ENCODE data around the gene ATG7. TPM values are rescaled to one million over a fixed set of nuclear protein-coding genes. Genes with fewer than 3 reads are reported as not detected.
A peak's percentile ranks its signal among the peaks of the same experiment; 100 is the strongest.
"Not testable (repeated sequence)": the region's sequence is repeated elsewhere in the genome, so short reads cannot be mapped to it uniquely, and the experiment has no call there.

The ATG7 gene
- total RNA-seq, 1 donor from 2014 or later: 68.9 TPM

DNA sequence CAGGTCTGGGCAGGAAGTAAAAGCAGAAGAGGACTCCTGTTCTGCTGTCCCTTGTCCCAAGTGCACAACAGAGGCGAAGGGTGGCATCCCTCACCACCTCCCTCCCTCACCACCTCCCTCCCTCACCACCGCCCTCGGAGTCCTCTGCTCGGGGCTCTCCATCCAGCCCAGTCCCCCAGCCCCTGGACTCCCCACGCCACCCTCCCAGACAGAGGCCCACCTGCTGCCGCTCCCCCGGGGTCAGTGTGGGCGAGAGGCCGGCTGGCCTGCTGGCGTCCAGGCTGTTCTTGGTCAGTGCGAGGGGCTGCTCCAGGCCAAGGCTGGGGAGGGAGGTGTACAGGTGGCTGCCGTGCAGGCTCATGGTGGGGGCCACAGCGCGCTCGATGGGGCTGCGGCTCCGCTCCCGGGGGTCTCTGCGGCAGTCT lies 292.4 kb downstream of the ATG7 start:
- ATAC-seq (no peak), DNase-seq (ENCODE audit: low spot score) (no peak)
- intact Hi-C loops (cut with DNase I): no loop called here

DNA sequence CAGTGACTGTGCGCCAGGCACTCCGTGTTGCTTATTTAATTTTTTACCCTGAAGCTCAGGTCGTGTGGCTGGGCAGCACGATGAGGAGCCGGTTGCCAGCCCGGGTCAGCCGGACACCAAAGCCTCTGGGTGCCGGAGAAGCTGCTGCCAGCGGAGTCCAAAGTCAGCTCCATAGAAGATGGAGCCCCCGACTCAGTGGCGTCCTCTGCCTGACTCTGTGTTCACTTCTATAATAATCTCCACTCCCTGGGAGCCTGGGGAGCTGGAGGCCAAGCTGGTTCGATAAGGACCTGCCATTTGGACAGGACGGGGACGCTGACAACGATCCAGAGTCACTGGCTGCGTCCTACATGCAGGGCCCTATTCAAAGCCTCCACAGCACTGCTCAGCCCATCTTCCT lies 292.9 kb downstream of the ATG7 start:
- intact Hi-C loops (cut with DNase I): no loop called here
- DNase-seq (ENCODE audit: low spot score): peak; percentile 55

DNA sequence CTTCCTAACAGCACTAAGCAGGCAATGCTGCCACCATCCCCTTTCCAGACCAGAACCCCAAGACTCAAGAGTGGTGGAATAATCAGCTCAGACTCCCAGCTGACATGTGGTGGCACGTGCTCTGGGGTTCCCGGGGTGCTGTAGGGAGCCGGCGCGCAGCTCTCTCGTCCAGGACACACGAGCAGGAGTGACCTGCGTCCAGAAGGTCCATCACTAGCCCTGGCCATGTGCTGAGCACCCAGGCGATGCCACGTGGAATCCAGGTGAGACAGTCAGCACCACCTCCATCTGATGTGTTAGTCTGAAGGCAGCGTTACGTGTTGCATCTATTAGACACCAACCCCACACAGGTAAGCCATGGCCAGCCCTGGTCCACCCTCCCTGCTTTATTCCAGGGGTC lies 293.3 kb downstream of the ATG7 start:
- intact Hi-C loops (cut with DNase I): no loop called here
- no peak for ATAC-seq
- DNase-seq (ENCODE audit: low spot score): peak; percentile 42

More for the DNA sequence above, 292.9 kb downstream of the ATG7 start:
- ATAC-seq: no peak

DNA sequence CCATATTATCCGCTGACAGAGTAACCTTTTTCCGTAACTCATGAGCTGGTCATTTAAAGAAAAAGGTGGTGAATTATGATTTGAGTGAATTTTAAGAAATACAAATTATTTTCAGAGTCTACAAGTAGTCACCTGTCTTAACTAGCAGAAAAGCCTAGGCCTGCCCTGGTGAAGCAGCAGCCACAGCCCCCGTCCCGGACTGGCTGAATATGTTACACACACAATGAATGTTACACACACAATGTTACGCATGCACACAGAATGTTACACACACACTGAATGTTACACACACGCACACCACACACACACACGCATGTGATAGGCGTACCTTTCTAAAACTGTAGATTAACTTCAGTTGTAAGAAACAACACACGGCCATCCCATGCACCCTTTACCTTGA lies 293.7 kb downstream of the ATG7 start:
- DNase-seq (ENCODE audit: low spot score) (peak; percentile 53), ATAC-seq (no peak)
- intact Hi-C loops (cut with DNase I): no loop called here

DNA sequence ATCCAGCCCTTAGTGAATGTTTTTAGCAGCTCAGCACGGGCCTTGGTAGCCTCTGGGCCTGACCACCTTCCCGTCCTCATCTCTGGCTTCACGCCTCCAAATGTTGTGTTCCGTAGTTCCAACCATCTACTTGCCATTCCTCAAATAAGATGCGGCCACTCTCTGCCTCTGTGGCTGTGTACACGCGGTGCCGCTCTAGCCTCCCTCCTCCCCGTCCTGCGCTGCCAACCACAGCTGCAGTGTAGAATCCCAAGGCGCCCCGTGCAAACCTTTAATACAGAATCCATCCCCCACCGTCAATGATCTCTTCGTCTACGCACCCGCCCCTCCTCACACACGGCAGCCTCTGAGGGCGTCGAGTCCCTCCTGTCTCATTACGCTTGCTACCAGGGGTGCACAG lies 294.3 kb downstream of the ATG7 start:
- ATAC-seq (no peak), DNase-seq (ENCODE audit: low spot score) (no peak)
- intact Hi-C loops (cut with DNase I): no loop called here

DNA sequence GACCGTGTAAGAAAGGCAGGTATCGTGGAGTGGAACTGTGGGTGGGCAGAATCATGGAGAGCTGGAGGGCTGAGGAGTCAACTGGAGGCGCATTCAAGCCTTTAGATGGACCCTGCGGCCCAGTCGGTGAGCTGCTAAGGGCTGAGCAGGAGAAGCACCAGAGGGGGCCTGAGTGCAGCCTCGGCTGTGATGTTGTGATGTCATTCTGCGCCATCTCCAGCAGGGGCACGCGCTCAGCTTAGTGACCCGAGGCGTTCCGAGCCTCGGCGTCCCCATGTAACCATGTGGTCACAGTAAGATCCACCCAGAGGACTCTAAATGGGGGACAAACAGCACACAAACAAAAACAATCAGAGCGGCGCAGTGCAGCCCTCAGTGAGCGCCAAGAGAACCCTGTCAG lies 294.7 kb downstream of the ATG7 start:
- intact Hi-C loops (cut with DNase I): no loop called here
- DNase-seq (ENCODE audit: low spot score): no peak

DNA sequence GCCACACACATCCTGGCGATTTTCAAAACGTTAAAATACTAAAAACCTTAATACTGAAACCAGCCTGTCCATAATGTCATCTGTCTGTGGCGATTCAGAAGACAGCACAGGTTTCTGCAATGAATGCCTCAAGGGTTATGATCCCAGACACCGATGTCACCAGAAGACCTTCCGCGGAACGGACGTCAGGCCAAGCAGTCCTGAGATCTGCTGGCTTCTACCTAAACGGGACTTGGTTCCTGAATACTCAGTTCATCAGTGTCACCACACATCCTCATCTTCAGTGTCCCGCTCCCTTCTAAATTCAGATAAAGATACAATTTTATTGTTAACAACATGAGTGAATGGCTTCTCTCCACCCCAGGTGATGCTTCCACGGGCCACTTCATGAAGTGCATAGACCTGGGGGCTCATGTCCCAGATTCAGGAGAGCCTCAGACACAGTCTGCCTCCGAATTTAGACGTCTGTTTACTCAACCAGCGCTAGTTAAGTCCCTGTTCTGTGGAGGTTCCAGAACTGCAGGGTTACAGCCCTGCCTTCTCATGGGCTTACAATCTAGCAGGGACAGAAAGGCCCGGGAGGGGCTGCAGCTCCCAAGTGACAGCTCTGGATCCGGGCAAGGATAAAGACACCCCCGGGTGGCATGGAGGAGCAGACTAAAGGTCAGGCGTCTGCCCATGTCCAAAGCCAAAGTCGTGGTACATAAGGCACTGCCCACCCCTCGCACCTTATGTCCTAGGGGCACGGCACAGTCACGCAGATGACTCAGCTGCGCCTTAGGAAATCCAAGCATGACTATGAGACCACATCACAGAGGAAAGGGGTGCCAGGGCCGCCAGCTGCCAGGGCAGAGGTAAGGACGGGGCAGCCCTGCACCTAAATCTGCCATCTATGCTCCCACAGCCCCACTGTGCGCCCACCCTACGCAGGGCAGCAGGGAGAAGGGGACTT lies 295.6 kb downstream of the ATG7 start:
- ATAC-seq: peak; percentile 27
- no peak for DNase-seq (ENCODE audit: low spot score)
- intact Hi-C loops (cut with DNase I): no loop called here

More for the DNA sequence above, 294.7 kb downstream of the ATG7 start:
- ATAC-seq: no peak

DNA sequence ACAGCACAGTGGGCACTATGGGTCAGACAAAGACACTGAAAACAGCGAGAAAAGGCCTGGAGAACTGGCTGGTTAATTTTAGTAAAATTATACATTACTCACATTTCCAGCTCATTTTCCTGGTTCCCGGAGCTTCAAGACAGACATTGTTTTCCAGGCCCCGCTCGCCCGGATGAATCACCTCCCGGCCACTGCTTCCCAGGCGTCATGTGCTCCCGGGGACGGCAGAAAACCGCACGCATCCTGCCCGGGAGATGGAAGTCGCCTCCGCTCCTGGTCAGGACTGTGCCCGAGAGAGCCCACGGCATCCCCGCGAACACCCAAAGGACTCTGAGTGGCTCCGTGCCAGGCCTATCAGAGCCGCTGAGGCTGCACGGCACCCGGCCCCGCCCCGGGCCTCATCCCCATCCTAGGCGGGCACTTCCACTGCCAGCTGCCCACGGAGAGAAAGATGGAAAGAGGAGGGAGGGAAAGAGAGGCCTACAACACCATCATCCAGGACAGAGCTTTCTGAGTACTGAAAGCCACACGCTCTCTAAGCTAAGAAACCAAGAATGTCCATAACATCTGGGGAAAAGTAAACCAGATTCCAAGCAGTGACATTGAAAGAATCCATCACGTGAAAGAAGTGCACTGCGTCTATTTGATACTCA lies 296.4 kb downstream of the ATG7 start:
- ATAC-seq: peak; percentile 88
- DNase-seq (ENCODE audit: low spot score): peak; percentile 89

DNA sequence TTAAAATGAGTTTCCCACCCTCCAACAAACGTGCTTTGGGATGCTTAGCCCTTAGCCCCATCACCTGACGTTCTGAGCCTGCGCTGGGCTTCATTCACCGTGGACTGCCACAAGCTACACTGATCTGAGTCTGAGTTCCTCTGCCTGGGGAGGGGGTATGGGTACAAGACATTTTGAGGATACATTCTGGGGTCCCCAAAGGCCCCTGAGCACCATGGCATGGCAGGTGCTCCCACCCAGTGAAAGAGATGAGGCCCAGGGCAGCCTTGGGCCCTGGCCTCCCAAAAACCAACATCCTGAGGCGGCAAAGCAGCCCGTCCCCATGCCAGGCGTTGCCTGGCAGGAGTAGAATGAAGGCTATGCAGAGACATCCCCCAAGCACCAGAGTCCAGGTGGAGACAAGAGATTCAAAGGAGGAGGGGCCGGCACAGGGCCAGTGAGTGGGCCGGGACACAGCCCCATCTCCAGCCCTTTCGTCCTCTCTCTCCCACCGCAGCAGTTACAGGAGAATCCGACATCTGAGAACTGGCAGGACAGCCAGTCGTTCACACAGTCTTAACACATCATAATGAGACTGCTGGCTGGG lies 297.1 kb downstream of the ATG7 start:
- intact Hi-C loops (cut with DNase I): no loop called here
- peak; percentile 7 for ATAC-seq
- DNase-seq (ENCODE audit: low spot score): no peak

More for the DNA sequence above, 296.4 kb downstream of the ATG7 start:
- intact Hi-C loops (cut with DNase I): no loop called here

DNA sequence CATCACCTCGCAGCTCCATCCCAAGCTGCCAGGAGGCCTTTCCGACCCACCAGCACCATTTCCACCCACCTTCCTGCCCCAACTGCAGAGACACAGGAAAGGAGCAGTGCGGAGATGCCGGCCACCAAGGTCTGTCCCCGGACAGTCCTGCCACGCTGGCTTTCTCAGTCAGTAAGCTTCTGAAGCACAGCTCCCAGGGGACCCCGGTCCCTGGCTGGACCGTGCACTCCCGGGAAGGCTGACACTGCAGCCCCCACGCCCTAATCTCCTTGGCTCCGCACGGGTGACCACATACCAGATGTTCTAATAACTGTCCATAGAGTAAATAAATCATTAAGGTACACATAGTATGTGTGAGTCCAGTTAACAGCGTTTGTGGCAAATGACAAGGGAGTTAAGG lies 298.1 kb downstream of the ATG7 start:
- intact Hi-C loops (cut with DNase I): no loop called here
- no peak for ATAC-seq

DNA sequence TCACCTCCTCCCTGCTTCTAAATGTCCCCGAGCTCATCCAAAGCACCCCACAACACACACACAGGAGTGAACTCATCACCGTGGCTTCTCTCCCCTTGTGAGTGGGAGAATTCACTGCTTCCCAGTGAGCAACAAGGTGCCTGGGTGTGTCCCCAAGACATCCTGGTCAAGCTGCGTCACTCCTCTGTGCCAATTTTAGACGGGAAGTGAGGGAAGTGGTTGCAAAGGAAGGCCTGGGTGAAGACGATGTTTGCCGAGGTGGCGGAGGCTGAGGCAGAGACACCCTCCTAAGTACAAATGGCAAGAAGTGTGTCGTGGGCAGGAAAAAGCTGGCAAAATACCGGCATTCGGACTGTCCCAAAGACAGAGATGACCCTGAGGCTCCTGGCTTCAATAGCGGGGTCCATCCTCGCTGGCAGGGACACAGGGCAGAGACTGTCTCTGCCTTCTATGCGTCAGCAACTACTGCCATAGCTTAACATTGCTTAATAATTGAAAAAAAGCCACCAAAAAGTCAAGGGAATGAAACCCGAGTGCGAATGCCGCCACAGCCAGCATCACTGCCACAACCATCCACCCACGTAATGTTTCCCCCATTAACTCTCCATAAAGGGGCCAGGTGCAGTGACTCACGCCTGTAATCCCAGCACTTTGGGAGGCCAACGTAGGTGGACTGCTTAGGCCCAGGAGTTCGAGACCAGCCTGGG lies 298.7 kb downstream of the ATG7 start:
- intact Hi-C loops (cut with DNase I): no loop called here
- DNase-seq (ENCODE audit: low spot score) (no peak), ATAC-seq (no peak)

More for the DNA sequence above, 298.1 kb downstream of the ATG7 start:
- DNase-seq (ENCODE audit: low spot score): no peak

DNA sequence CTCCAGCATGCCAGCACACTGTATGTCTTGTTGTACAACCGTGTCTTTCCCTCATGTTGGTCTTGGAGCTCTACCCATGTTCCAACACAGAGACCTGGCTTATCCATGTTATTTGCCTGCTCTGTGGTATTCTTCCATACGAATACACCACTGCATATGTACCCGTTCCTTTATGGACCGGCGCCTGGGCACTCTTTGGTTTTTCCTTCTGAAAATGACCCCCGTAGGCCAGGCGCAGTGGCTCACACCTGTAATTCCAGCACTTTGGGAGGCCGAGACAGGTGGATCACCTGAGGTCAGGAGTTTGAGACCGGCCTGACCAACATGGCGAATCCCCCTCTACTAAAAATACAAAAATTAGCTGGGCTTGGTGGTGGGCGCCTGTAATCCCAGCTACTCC lies 300.5 kb downstream of the ATG7 start:
- ATAC-seq; DNase-seq (ENCODE audit: low spot score); intact Hi-C loops (cut with DNase I): not testable (repeated sequence)

DNA sequence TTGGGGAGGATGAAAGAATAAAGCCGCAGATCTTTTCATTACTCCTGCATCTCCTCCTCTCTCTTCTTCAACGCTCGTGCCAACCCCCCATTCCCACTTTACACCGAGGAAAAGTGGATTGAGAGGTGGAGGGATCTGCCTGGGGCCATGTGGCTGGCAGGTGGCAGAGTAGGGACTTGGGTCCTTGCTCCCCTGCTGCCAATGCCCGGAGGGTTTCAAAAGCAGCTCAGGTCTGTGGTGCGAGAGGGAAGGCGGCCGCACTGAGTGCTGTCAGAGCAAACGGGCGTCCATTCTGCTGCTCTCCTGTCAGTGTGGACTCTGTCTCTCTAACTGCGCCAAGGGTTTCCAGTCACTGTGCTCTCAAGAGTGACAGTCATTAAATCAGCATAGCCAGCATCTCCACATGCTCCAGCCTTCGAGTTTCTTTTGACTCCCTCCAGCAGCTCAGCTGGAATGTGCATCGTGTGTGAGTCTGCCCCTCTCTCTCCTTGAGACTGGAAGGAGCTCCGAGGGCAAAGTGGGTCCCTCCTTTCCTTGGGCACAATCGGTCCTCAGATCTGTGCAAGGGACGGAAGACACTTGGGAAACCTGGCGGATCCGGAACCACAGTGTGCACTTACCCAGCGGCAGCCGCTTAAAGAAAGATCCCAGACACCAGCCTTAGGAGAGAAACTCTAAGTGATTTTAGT lies 302.9 kb downstream of the ATG7 start:
- intact Hi-C loops (cut with DNase I): no loop called here
- DNase-seq (ENCODE audit: low spot score): no peak

DNA sequence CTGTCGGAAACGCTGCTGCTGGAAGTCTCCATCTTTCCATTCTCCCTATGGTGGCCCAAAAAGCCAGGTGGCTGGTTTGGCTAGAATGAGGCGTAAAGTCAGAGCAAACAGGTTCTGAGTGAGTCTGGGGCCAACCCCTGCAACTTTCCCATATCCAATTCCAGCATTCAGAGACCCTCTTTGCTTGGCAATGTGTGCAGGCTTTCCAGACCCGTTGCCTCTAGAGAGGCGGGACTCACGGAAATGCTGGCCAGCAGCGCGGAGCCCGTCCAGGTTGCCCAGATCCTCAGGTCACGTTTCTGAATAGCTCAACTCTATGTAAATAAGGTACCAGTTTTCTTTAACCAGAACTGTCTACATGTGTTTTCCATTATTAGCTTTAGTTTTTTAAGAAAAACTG lies 303.5 kb downstream of the ATG7 start:
- intact Hi-C loops (cut with DNase I): no loop called here
- DNase-seq (ENCODE audit: low spot score) (no peak), ATAC-seq (no peak)

More for the DNA sequence above, 302.9 kb downstream of the ATG7 start:
- no peak for ATAC-seq

DNA sequence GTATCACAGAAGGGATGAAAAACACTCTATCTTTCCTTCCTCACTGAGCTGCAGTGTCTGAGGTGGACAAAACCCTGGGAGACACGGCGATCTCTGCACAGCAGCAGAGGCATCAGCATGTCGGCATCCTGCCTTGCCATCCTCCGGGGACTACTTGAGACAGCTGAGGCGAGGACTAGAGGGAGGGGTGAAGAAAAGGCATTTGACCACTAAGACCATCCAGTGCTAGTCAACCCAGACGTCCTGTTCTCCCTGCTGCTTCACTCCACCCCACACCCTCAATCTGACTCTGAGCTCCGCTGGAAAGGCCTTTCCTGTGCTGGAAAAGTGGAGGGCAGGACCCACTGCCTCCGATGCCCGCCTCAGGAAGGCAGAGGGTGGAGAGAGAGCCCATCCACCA lies 304.3 kb downstream of the ATG7 start:
- intact Hi-C loops (cut with DNase I): no loop called here
- DNase-seq (ENCODE audit: low spot score) (no peak), ATAC-seq (peak; percentile 60)

DNA sequence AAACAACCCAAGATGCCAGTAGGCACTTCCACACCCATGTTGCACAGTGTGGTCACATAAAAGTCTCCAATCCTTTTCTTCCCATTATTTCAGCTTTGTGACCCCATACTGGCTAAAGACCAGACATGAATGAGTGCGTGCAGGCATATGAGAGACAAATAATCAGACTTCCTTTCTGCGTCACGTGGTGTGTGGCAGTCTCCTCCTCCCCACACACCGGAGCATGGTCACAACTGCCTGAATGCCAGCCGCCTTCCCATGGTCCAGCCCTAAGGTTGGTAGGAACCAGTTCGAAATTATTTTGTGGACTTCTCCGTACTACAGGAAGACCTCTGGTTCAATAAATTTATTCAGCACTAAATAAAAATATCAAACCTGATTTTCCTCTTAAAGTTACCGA lies 306.0 kb downstream of the ATG7 start:
- no peak for DNase-seq (ENCODE audit: low spot score)
- intact Hi-C loops (cut with DNase I): no loop called here
- ATAC-seq: no peak

DNA sequence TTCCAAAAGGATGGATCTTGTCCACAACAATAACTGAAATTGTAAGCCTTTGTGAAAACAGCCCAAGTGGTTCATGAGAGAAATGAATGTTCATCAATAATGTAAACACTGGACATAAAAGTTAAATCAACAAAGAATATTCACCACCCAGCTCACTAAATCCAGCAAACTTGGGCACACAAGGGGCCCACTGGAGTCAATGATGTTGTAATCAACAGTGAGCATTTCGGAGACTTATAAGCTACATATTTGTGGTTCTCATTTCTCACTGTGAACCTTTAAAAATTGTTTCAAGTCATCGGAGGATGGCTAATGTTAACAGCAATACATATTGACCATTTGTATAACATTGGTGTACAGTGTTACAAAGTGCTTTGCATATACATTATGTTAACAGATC lies 308.4 kb downstream of the ATG7 start:
- intact Hi-C loops (cut with DNase I): no loop called here
- ATAC-seq (no peak), DNase-seq (ENCODE audit: low spot score) (no peak)

DNA sequence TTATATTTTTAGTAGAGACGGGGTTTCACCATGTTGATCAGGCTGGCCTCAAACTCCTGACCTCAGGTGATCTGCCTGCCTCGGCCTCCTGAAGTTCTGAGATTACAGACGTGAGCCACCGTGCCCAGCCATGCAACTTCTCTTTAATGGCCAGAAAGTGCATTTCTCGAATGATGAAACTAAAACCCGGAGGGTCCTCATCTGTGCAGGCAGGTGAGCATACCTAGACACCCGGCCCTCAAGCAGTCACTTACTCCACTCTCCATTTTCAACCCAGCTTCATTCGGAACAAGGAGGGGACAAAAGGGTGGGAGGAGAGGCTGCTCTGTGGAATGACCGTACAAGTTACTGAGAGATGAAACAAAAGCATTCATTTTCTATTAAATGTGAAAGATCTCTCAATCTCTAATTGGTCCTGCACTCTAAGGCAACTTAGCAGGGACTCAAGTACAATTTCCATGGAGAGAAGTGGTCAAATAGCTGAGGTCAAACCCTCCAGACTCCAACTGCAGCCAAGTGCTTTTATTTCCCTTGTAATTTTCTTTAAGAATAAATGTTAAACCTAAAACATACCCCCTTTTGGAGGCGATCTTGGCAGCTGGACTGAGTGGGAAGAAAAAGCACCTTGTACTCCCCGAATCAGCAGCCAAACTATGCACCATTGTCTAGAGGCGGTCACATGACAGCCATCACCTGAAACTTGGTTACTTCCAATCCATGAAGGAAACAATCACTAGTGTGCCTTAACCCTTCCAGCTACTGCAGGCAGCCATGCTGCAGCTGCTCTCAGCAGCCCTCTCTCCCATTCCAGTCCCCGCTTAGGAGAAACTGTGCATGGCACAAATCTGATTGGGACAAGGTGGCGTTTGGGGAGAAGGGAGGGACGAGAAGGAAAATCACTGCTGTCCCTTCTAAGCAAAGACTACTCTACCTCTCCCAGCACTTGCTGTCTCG lies 309.3 kb downstream of the ATG7 start:
- intact Hi-C loops (cut with DNase I): no loop called here
- DNase-seq (ENCODE audit: low spot score): no peak
- peak; percentile 46 for ATAC-seq
